Tibial nerve (tissue), 4 donors: Measurements from ENCODE around the gene DFFA.

Source experiments
- EP300 ChIP-seq, 2 donors: sonication (generic); formaldehyde crosslinking; IDR thresholded peaks; one replicate each; pipeline ENCODE4 v1.6.1; 2017; ENCODE audit warnings: antibody characterized with exemption in 2 of 2, mild to moderate bottlenecking in 1 of 2
- TF ChIP-seq, protein P1 (sequence below), 5 experiments: fragments of 200-600 bp in 3 of 5; fragments of 450-650 bp in 2 of 5; sonication (generic) in 3 of 5; IDR thresholded peaks; one replicate each; pipeline ENCODE4 v1.5.1; 2016 to 2019; ENCODE audit warnings: antibody characterized with exemption in 5 of 5, mild to moderate bottlenecking in 3 of 5, moderate library complexity in 2 of 5

DNA sequence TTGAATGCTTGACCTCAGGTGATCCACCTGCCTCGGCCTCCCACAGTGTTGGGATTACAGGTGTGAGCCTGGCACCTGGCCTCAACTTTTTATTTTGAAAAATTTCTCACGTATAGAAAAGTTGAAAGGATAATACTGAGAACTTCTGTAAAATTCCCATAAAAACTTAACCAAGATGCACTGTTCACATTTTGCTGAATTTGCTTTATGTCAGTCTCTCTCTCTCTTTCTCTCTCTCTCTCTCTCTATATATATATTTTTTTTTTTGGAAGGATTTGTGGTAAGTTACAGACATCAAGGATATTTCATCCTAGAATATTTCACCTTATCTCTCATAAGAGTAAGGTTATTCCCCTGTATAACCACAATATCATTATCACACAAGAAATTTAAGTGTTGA, 8.3 kb upstream of the DFFA start:
- TF ChIP-seq, protein P1, sequence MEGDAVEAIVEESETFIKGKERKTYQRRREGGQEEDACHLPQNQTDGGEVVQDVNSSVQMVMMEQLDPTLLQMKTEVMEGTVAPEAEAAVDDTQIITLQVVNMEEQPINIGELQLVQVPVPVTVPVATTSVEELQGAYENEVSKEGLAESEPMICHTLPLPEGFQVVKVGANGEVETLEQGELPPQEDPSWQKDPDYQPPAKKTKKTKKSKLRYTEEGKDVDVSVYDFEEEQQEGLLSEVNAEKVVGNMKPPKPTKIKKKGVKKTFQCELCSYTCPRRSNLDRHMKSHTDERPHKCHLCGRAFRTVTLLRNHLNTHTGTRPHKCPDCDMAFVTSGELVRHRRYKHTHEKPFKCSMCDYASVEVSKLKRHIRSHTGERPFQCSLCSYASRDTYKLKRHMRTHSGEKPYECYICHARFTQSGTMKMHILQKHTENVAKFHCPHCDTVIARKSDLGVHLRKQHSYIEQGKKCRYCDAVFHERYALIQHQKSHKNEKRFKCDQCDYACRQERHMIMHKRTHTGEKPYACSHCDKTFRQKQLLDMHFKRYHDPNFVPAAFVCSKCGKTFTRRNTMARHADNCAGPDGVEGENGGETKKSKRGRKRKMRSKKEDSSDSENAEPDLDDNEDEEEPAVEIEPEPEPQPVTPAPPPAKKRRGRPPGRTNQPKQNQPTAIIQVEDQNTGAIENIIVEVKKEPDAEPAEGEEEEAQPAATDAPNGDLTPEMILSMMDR (IDR thresholded peaks at IDR 0.05), result no peak
- no peak for TF ChIP-seq EP300 (IDR thresholded peaks at IDR 0.05)
